BLaER1 treated with 17β-estradiol and CSF1 and Interleukin-3, amounts not matched to agents 10 nM and 100 nM (cell line): ENCODE measurements around the gene VPS9D1.

ENCODE experiments used
- H3K27ac ChIP-seq, 11 experiments: shearing (Covaris generic); formaldehyde crosslinking; 2 replicates each; pipeline ENCODE4 v1.8.1; 2022
- H3K27me3 ChIP-seq, 11 experiments: shearing (Covaris generic); formaldehyde crosslinking; 2 replicates each; pipeline ENCODE4 v1.8.1; 2022
- H3K36me3 ChIP-seq, 11 experiments: shearing (Covaris generic); formaldehyde crosslinking; 2 replicates each; pipeline ENCODE4 v1.8.1; 2022
- H3K4me1 ChIP-seq, 10 experiments: shearing (Covaris generic); formaldehyde crosslinking; 2 replicates each; pipeline ENCODE4 v1.8.1; 2022
- H3K4me2 ChIP-seq, 11 experiments: shearing (Covaris generic); formaldehyde crosslinking; 2 replicates each; pipeline ENCODE4 v1.8.1; 2022
- H3K4me3 ChIP-seq, 10 experiments: shearing (Covaris generic); formaldehyde crosslinking; 2 replicates each; pipeline ENCODE4 v1.8.1; 2022
- H3K9ac ChIP-seq, 11 experiments: shearing (Covaris generic); formaldehyde crosslinking; 2 replicates each; pipeline ENCODE4 v1.8.1; 2022
- H3K9me3 ChIP-seq, 11 experiments: shearing (Covaris generic); formaldehyde crosslinking; replicated peaks in 1 of 11; 2 replicates each; pipeline ENCODE4 v1.8.1; 2022
- H4K20me1 ChIP-seq, 11 experiments: shearing (Covaris generic); formaldehyde crosslinking; 2 replicates each; pipeline ENCODE4 v1.8.1; 2022
- Cebpa-rat ChIP-seq, 11 experiments: shearing (Covaris generic); IDR thresholded peaks; 2 replicates each; pipeline ENCODE4 v1.8.1; 2022

VPS9D1 gene

DNA sequence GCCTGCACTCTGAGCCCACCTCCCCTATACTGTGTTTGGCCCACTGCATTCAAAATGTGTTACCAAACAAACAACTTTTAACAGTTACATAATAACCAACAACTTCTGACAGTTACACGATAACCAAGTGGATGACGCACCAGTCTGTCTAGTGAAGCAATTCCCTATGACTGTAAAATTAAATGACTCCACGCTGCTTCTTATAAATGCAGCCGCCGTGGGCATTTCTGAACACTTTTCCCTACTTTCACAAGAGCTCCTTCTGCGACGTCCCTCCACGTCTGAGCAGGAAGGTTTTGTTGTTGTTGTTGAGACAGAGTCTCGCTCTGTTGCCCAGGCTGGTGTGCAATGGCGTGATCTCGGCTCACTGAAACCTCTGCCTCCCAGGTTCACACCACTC is 28.2 kb upstream of the VPS9D1 start:
- Histone ChIP-seq H4K20me1 (peaks cover 0 to 57% (median 26%) of the 10 kb centered on the region in 11 experiments; a peak in 11 of 22 replicates), H3K36me3 (peaks cover 0 to 100% (median 97%) of the 10 kb centered on the region in 11 experiments; a peak in 20 of 22 replicates), H3K27ac (no peak overlapping the region), H3K4me3 (no peak overlapping the region), H3K4me1 (peaks cover 6 to 16% (median 11%) of the 10 kb centered on the region in 10 experiments; a peak in 17 of 20 replicates), H3K4me2 (peak overlapping the region in 2 of 11 experiments; percentile 61 to 79; a peak in 3 of 22 replicates), H3K9me3 (no peaks in the 10 kb centered on the region), H3K27me3 (no peaks in the 10 kb centered on the region), H3K9ac (no peak overlapping the region)
- TF ChIP-seq Cebpa-rat (IDR thresholded peaks at IDR 0.05) = no peak

GRCh38 chr16:89748076-89748475 is 27.4 kb upstream of the VPS9D1 start:
- Histone ChIP-seq H3K4me1 (peaks cover 7 to 16% (median 11%) of the 10 kb centered on the region in 10 experiments; a peak in 17 of 20 replicates), H3K4me2 (no peak overlapping the region), H3K9ac (no peak overlapping the region), H4K20me1 (peaks cover 0 to 59% (median 25%) of the 10 kb centered on the region in 11 experiments; a peak in 13 of 22 replicates), H3K36me3 (peaks cover 0 to 100% (median 97%) of the 10 kb centered on the region in 11 experiments; a peak in 20 of 22 replicates), H3K27me3 (no peaks in the 10 kb centered on the region), H3K27ac (no peak overlapping the region), H3K9me3 (no peaks in the 10 kb centered on the region), H3K4me3 (no peak overlapping the region)
- TF ChIP-seq Cebpa-rat (IDR thresholded peaks at IDR 0.05) = no peak

GRCh38 chr16:89746043-89746442 is 25.3 kb upstream of the VPS9D1 start:
- Histone ChIP-seq H3K9ac (no peak overlapping the region), H4K20me1 (peaks cover 0 to 71% (median 31%) of the 10 kb centered on the region in 11 experiments; a peak in 18 of 22 replicates), H3K4me2 (no peak overlapping the region), H3K36me3 (peaks cover 0 to 100% (median 98%) of the 10 kb centered on the region in 11 experiments; a peak in 20 of 22 replicates), H3K9me3 (no peaks in the 10 kb centered on the region), H3K27ac (no peak overlapping the region), H3K27me3 (no peaks in the 10 kb centered on the region), H3K4me3 (no peak overlapping the region), H3K4me1 (peaks cover 7 to 22% (median 13%) of the 10 kb centered on the region in 10 experiments; a peak in 17 of 20 replicates)
- TF ChIP-seq Cebpa-rat (IDR thresholded peaks at IDR 0.05) = no peak

DNA sequence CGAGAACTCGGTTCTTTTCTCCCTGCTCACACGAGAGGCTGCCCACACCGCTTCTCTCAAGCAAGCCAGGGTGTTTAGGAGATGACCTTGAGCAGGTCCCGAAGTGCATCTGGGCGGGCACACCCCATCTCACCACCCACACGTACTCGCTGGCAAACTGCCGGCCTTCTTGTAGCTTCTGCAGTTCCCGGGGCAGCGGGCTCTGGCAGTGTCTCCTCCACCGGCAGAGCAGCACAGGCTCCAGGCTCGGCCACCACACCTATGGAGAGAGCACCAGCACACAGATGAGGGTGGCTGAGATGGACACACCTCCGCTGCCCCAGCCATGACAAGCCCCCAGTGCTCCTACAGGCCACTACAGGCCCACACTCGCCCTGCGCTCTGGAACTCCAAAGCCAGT is 24.1 kb upstream of the VPS9D1 start:
- H3K27ac ChIP-seq = no peak overlapping the region
- H4K20me1 ChIP-seq = peaks cover 0 to 71% (median 34%) of the 10 kb centered on the region in 11 experiments; a peak in 18 of 22 replicates
- no peak overlapping the region for H3K4me2 ChIP-seq
- H3K9ac ChIP-seq = peak overlapping the region in 1 of 11 experiments; percentile 18; a peak in 1 of 22 replicates
- no peaks in the 10 kb centered on the region for H3K9me3 ChIP-seq
- TF ChIP-seq Cebpa-rat (IDR thresholded peaks at IDR 0.05) = no peak
- H3K27me3 ChIP-seq = no peaks in the 10 kb centered on the region
- peaks cover 11 to 100% (median 98%) of the 10 kb centered on the region in 11 experiments for H3K36me3 ChIP-seq
- no peak overlapping the region for H3K4me3 ChIP-seq
- H3K4me1 ChIP-seq = peaks cover 5 to 20% (median 7%) of the 10 kb centered on the region in 10 experiments; a peak in 17 of 20 replicates

DNA sequence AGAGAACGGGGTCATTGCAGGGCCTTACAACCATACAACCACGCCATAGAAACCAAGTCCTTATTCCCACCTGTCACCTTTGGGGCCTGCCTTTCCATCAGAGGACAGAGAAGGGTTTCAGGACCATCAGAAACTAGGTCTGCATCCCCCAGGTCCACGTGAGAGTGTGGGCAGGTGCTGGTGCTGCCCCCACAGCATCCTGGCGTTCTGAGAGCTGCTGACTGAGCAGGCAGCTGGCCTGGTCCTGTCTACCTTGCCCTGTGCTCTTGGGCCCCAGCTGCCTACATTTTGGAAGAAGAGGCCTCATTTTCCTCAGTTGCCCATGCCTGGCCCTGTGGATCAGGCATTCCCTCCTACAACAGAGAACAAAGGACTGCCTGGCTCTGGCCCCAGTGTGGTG is 22.2 kb upstream of the VPS9D1 start:
- no peak overlapping the region for H3K4me2 ChIP-seq
- peaks cover 0 to 90% (median 47%) of the 10 kb centered on the region in 11 experiments; a peak in 20 of 22 replicates for H4K20me1 ChIP-seq
- TF ChIP-seq Cebpa-rat (IDR thresholded peaks at IDR 0.05) = no peak
- H3K4me1 ChIP-seq = peaks cover 0 to 11% (median 2%) of the 10 kb centered on the region in 10 experiments; a peak in 12 of 20 replicates
- H3K27ac ChIP-seq = no peak overlapping the region
- no peaks in the 10 kb centered on the region for H3K9me3 ChIP-seq
- H3K4me3 ChIP-seq = no peak overlapping the region
- H3K36me3 ChIP-seq = peaks cover 29 to 100% (median 98%) of the 10 kb centered on the region in 11 experiments
- H3K27me3 ChIP-seq = no peaks in the 10 kb centered on the region
- H3K9ac ChIP-seq = peak overlapping the region in 5 of 11 experiments; percentile 2 to 23 (median 4); a peak in 4 of 22 replicates

DNA sequence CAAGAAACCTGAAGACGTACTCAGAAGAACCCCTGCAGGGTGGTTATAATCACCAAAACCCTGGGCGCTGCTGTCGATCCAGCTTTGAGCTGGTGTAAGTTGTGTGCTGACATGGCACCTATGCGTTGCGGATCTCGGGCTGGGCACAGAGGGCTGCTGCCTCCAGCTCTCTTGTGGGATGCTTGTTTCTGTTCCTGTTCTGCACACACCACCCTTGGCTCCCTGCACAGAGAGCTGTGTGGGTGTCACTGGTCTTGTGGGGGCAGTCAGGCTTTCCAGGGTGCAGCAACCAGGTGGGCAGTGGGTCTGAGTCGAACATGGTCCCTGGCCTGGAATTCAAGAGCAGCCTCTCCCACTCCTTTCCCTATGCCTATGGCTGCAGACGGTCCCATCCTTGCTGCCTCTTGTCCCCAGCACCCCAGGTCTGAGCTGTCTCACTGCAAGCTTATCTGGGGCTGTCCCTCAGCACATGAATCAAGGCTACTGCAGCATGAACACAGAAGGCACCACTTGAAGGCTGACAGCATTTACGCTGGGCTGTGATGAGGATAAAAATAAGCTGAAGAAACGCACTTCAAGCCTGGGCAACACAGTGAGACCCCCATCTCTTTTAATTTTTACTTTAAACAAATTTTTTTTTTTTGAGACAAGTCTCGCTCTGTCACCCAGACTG is 20.8 kb upstream of the VPS9D1 start:
- peaks cover 11 to 21% (median 15%) of the 10 kb centered on the region in 10 experiments; a peak in 18 of 20 replicates for H3K4me1 ChIP-seq
- H3K9me3 ChIP-seq = no peaks in the 10 kb centered on the region
- H3K4me3 ChIP-seq = no peak overlapping the region
- H3K4me2 ChIP-seq = no peak overlapping the region
- peaks cover 8 to 97% (median 61%) of the 10 kb centered on the region in 11 experiments; a peak in 21 of 22 replicates for H4K20me1 ChIP-seq
- H3K36me3 ChIP-seq = peaks cover 44 to 100% (median 98%) of the 10 kb centered on the region in 11 experiments
- H3K27ac ChIP-seq = no peak overlapping the region
- H3K9ac ChIP-seq = no peak overlapping the region; a peak in 1 of 22 replicates
- no peak for TF ChIP-seq Cebpa-rat (IDR thresholded peaks at IDR 0.05)
- no peaks in the 10 kb centered on the region for H3K27me3 ChIP-seq

DNA sequence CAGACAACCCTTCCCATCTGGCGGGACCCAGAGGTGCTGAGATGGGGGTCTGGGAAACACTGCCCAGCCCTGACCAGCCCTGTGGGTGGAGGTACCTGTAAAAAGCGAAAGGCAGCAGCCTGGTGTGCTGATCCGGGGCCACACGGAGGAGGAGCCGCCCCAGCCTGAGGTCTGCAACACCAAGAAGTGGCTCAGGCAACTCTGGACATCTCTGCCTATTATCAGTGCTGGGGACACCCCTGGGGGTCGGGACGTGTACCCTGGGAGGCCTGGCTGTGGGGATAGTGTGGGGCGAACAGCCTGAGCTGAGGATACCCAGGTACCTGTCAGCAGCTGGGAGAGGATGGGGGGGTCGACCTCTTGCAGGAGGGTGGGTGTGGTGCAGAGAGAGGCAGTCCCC is 18.7 kb upstream of the VPS9D1 start:
- no peak for TF ChIP-seq Cebpa-rat (IDR thresholded peaks at IDR 0.05)
- Histone ChIP-seq H3K36me3 (peaks cover 65 to 100% (median 100%) of the 10 kb centered on the region in 11 experiments), H4K20me1 (peaks cover 28 to 100% (median 82%) of the 10 kb centered on the region in 11 experiments; a peak in 21 of 22 replicates), H3K4me3 (no peak overlapping the region), H3K27me3 (no peaks in the 10 kb centered on the region), H3K9ac (no peak overlapping the region), H3K4me1 (peaks cover 11 to 21% (median 16%) of the 10 kb centered on the region in 10 experiments; a peak in 18 of 20 replicates), H3K9me3 (no peaks in the 10 kb centered on the region), H3K27ac (no peak overlapping the region), H3K4me2 (no peak overlapping the region)

DNA sequence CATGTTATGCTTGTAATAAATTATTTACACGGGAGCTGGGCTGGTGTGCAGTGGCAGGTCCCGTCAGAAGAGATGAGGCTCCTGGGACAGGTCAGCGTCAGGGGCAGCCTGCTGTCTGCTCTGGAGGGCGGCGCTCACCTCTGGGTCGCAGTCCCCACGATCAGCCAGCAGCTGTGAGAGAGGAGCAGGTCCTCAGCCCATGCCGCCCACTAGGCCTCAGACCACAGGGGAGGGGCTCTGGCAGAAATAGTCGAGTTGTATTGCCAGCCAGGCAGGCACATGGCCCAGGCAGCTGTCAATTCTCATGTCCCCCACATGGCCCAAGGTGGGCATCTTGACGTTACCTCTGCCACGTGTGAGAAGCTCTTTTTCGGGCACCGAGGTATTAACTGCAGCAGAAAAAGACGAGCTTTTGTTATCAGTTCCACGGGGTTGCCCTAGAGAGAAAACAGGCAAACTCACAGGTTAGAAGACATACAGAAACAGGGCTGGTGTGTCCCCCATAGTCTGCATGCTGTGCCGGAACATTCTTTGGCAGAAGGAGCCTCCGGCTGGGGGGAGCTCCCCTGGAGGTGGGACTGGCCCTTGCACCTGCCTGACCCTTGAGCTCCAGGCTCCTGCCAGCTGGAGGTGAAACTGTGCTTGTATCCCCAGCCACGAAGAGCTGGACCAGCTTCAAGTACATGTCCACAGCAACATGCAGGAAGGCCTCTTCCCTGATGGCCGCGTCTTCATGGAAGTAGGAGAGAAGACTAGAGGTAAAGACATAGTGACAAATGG is 18.0 kb upstream of the VPS9D1 start:
- Histone ChIP-seq H3K4me2 (no peak overlapping the region), H3K9me3 (no peaks in the 10 kb centered on the region), H3K27ac (no peak overlapping the region), H3K4me3 (no peak overlapping the region), H3K4me1 (peaks cover 11 to 21% (median 16%) of the 10 kb centered on the region in 10 experiments; a peak in 18 of 20 replicates), H3K9ac (no peak overlapping the region), H3K36me3 (peaks cover 72 to 100% (median 100%) of the 10 kb centered on the region in 11 experiments), H3K27me3 (no peaks in the 10 kb centered on the region), H4K20me1 (peaks cover 33 to 100% (median 88%) of the 10 kb centered on the region in 11 experiments; a peak in 21 of 22 replicates)
- TF ChIP-seq Cebpa-rat (IDR thresholded peaks at IDR 0.05) = no peak

DNA sequence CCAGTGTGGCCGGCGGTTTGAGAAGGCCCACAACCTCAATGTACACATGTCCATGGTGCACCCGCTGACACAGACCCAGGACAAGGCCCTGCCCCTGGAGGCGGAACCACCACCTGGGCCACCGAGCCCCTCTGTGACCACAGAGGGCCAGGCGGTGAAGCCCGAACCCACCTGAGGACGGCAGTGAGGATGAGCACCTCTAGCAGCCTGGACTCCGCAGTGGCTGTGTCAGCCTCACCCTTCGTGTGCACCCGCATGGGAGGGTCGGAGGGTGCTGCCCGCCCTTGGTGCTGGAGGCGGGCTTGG is 17.3 kb upstream of the VPS9D1 start:
- no peaks in the 10 kb centered on the region for H3K9me3 ChIP-seq
- H3K4me3 ChIP-seq = no peak overlapping the region
- H3K4me1 ChIP-seq = peaks cover 11 to 20% (median 16%) of the 10 kb centered on the region in 10 experiments; a peak in 18 of 20 replicates
- no peaks in the 10 kb centered on the region for H3K27me3 ChIP-seq
- TF ChIP-seq Cebpa-rat (IDR thresholded peaks at IDR 0.05) = no peak
- H4K20me1 ChIP-seq = peaks cover 40 to 100% (median 94%) of the 10 kb centered on the region in 11 experiments; a peak in 21 of 22 replicates
- H3K27ac ChIP-seq = no peak overlapping the region
- peak overlapping the region in 3 of 11 experiments; percentile 30 to 53 (median 52); a peak in 2 of 22 replicates for H3K4me2 ChIP-seq
- H3K36me3 ChIP-seq = peaks cover 79 to 100% (median 100%) of the 10 kb centered on the region in 11 experiments
- no peak overlapping the region for H3K9ac ChIP-seq
